Posterior cingulate gyrus (tissue), 11 donors: ENCODE results near the gene RYR3.
A peak's percentile ranks its signal among the peaks of the same experiment; 100 is the strongest.

Experiments used
- DNase-seq, 10 donors: peaks; one replicate each; pipeline versions ENCODE4 v3.0.0 to v3.0.0-alpha.2; 2020 to 2021; ENCODE audit warnings: mixed read lengths in 3 of 10
- intact Hi-C: fragments of 100-400 bp; cut with DNase I; formaldehyde crosslinking; loops from one replicate; pipeline ENCODE4 v1.15.1; 2023

RYR3 gene

GRCh38 chr15:33677238-33677830, 366.6 kb downstream of the RYR3 start:
- intact Hi-C loops: no loop called here
- no peak for DNase-seq

GRCh38 chr15:33678176-33678575, 367.4 kb downstream of the RYR3 start:
- intact Hi-C loops: no loop called here
- no peak for DNase-seq

DNA sequence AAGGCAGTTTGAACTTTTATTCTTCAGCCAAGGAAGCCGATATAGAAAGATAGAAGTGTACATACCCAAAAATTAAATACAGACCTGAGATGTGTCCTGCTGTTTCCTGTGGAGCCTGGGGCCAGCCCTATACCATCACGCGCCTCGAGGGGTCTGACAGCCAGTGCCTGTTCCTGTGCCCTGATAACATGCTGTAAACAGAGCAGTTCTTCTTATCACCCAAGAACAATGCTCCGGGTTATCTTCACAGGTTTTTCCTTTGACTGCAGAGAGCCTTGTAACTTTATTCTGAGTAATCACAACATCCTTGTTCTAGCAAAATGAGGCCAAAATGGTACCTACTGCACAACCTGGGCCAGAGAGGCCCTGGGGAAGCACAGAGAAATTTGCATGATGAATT, 367.8 kb downstream of the RYR3 start:
- DNase-seq: no peak
- intact Hi-C loops: no loop called here

DNA sequence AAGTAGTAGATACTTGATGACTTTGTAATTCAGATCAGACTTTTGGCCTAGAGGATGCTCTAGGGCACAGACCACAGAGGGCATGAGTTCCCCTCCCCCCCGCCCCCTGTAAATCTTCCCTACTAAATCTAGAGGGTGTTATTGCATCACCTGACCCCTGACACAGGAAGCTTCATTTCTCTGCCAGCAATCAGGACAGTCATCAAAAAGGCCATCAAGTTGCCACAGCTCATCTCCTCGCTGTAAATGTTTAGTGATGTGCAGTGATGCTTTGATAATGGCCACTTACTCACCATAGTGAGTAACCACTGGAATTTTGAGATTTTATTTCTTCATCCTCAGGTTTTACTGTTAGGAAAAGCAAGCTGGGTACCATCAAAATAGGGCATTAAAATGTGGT, 368.3 kb downstream of the RYR3 start:
- no peak for DNase-seq
- intact Hi-C loops: no loop called here

DNA sequence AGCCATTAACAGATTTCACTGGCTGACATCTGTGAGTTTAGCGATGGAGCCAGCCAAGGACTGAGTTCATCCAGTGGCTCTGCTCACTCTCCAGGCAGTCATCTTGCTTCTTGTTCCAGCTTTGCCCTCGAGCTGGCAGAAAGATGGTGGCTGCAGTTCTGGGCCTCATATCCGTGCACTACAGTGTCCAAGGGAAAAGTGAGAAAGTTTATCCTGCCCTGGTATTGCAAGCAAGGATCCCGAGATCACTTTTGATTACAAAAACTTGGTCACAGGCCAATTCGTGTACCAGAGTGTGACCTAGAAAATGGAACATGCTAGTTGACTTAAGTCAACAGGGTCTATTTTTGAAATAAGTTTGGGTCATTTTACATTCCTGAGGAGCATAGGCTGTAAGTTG, 369.6 kb downstream of the RYR3 start:
- no peak for DNase-seq
- intact Hi-C loops: no loop called here

- peak in 1 of 10 donors; percentile 70 for DNase-seq
- intact Hi-C loops: no loop called here
Observed at GRCh38 chr15:33693166-33693800, 382.5 kb downstream of the RYR3 start.

DNA sequence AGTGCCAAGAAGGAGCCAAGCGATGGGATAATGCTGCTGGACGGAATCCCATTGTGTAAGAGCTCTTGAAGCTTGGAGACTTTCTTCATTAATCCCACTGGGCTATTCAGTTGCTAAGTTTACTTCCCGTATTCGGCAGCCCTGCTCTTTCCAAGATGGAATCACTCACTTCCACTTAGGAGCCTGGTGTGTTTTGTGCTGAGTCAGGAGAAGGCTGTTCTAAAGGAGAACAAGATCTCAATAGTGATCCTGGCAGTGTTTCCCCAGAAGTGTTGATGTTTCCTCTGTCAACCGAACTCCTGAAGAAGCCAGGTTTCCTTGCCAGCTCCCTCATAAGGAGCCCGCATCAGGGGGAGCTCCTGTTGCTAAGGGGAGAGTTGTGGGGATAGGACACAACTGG, 387.4 kb downstream of the RYR3 start:
- intact Hi-C loops: loop anchor here (5.0 kb wide), 1 partner anchor 381 kb away; no protein-coding TSS in a partner anchor
- DNase-seq: peak in 1 of 10 donors; percentile 70

DNA sequence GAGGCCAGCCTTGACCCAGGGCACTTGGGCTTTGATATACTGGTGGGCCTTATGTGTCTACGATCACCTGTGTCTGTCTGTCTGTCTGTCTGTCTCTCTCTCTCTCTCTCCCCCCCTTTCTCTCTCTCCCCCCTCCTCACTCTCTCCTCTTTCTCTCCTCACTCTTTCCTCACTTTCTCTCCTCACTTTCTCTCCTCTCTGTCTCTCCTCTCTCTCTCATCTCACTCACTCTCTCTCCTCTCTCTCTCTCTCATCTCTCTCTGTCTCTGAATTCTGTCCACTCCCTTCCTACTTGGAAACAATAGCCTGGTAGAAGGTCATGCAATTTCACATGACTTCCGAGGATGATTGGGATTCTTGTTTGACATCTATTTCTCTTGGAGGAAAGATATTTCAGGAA, 388.4 kb downstream of the RYR3 start:
- DNase-seq: no peak
- intact Hi-C loops: loop anchor here (5.0 kb wide), 1 partner anchor 382 kb away; no protein-coding TSS in a partner anchor

DNA sequence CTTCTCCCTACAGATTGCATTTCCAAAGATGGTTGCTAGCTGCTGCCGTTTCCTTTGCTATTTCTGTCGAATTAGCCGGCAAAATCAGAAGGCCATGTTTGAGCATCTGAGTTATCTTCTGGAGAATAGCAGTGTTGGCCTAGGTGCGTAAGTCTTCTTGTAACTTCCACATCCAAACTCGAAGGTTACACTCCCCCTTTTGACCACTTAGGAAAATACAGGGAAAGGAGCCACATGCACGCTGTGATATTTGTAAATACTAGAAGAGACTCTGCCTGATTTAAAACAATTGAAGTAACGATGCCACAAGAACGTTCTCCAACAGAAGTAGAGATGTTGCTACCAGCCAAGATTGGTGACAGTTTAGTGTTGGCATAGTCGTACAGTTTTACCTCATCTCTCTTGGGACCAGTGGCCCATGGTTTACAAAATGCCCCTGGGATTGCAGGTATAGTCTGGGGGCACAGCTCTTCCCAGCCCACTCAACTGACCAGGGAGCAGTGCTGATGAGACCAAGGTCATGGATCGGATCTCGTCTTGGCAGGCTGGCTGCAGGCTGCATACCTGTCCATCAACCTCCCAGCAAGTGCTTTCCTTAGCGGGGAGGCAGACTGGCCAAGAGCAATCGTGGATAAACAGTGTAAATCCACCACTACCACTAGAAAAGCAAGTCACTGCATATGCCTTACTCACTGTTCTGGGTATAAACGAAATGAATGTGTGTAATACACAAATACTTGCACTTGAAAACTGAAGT, 389.1 kb downstream of the RYR3 start:
- no peak for DNase-seq
- intact Hi-C loops: loop anchor here (1.0 to 5.0 kb wide), 3 partner anchors 383 to 613 kb away; no protein-coding TSS in a partner anchor

DNA sequence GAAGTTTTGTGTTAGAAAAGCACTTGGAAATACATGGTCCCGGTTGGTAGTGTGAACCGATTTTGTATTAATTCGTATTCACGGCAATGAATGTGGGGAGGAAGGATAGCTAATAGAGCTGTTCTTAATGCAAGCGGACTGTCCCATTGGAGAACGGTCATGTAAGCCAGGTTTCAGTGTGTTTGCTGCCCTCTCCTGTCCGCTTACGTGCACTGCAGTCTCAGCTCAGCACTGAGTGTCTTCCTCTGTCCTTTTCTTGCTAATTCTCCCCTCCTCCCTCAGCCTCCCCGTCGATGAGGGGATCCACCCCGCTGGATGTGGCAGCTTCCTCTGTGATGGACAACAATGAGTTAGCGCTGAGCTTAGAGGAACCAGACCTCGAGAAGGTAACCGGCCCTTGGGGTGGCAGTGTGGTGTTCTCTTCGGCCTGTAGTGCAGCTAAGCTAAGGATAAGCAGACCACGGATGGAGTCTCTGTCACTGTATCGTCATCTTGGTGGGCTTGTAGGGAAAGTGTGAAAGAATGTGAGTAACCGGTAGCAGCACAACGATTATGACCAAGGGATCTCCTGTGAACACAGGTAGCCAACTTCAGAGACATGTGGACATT, 390.0 kb downstream of the RYR3 start:
- DNase-seq: peak; percentile 50 to 96 (median 80)
- intact Hi-C loops: loop anchor here (1.0 to 2.0 kb wide), 2 partner anchors 408 to 614 kb away; no protein-coding TSS in a partner anchor

DNA sequence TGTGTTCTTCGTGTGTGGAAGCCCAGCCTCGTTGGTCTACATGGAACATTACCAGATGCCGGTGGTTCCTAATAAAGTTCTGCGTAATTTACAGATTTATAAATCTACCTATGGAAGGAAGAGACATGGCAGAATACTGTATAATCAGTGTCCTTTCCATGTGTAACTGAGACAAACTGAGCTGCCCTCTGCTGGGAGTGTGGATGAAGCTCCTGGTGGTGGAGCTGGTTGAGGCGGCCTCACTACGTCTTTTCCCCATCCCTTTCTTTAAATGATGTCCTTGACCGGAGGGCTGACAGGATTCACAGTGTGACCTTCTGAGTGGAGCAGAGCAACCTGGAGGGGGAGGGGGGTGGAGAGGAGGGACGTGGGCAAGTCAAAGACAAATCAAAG, 390.5 kb downstream of the RYR3 start:
- intact Hi-C loops: loop anchor here (2.0 kb wide), 1 partner anchor 614 kb away; no protein-coding TSS in a partner anchor
- no peak for DNase-seq

DNA sequence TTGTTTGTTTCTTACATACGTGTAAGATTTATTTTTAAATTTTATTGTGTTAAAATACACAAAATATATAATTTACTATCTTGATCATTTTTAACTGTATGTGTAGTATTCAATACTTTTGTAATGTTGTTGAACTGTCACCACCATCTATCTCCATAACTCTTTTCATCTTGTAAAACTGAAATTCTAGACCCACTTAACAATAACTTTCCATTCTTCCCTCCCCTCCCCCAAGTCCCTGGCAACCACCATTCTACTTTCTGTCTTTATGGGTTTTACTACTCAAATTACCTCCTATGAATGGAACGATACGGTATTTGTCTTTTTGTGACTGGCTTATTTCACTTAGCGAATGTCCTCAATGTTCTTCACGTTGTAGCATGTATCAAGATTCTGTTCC, 395.4 kb downstream of the RYR3 start:
- no peak for DNase-seq
- intact Hi-C loops: no loop called here

GRCh38 chr15:33710748-33711147, 400.0 kb downstream of the RYR3 start:
- intact Hi-C loops: no loop called here
- DNase-seq: no peak

- intact Hi-C loops: no loop called here
- no peak for DNase-seq
Observed at GRCh38 chr15:33716025-33716424, 405.3 kb downstream of the RYR3 start.

- no peak for DNase-seq
- intact Hi-C loops: no loop called here
Observed at GRCh38 chr15:33720952-33721351, 410.2 kb downstream of the RYR3 start.

DNA sequence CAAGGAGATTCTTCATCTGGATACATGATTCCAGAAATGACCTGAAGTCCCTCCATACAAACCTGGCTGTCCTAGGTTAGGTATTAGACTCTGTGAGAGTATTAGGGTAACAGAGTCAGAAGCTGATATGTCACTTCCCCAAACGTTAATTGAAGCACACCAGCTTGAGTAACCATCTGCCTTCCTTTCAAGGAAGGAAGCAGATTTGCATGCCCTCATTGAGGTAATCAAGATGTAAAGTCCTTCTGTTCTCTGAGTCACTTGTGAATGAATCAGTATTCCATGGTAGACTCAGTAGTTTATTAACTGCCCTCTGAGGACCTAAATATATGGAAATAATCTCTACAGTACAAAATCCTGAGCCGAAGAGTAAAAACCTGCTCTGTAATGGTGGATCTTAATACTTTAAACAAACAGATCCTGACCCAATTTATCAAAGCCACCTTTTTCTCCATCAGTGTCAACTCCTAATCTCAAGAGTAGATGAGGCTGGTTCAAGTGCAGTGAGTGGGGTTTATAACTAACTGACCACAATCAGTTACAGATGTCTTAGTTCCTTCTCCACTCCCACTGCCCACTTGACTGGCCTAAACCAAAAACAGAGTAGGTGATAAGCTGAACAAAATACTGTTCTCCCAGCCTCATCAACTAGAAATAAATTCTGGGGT, 411.4 kb downstream of the RYR3 start:
- DNase-seq: no peak
- intact Hi-C loops: no loop called here

- intact Hi-C loops: no loop called here
- DNase-seq: no peak
Observed at GRCh38 chr15:33722673-33723015, 411.9 kb downstream of the RYR3 start.

GRCh38 chr15:33724321-33725036, 413.7 kb downstream of the RYR3 start:
- no peak for DNase-seq
- intact Hi-C loops: no loop called here

- intact Hi-C loops: no loop called here
- DNase-seq: no peak
Observed at GRCh38 chr15:33729653-33730052, 418.9 kb downstream of the RYR3 start.

DNA sequence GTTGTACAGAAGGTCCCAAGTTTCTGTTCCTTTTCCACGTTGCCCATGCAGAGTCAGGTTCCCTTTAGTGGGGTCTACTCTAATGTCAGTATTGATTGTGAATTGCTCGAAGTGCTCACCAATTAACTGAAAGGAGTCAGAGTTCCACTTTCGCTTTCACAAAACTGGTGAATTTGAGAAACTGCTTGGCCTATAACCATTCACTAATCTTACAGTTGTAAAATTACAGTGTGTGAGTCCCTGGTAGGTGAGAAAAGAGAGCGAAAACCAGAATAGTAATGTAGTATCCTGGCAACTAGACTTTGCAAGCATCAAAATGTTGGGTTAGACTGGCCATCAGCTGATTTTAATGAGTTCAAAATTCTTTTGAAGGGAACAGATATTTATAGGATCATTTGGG, 420.0 kb downstream of the RYR3 start:
- intact Hi-C loops: no loop called here

More for the DNA sequence above, 420.0 kb downstream of the RYR3 start:
- no peak for DNase-seq
